Measurements from ENCODE around the gene UBR1.

DNA sequence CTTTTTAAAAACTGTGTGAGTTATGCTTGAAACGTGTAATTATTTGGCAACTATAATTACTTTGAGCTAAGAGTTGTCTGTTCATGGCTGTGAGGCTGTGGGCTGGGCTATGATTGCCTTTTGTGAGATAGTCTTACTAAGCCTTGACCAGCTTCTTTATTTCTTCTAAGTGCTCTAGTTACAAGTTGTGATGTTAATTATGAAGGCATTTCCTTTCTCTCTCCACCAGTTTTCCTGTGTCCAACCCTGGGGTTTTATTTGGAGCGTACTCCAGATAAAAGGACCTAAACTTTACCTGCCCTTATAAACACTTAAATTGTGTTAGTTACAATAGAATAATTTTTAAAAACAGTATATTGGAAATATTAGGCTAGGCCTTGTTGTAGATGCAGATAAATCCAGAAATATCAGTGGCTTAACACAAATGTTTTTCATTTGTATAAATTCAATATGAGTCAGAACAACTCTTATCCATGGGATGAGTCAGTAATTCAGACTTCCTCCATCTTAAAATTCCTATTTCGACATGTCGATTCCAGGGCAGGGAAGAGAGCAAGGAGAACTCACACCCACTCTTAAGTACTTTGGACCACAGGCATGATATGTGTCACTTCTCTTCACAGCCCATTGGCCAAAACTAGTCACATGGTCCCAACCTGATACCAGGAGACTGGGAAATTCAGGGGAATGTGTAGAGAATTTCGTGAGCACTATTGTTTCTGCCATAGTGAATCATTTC lies 44.5 kb upstream of the UBR1 start:
- TF ChIP-seq, protein P1, sequence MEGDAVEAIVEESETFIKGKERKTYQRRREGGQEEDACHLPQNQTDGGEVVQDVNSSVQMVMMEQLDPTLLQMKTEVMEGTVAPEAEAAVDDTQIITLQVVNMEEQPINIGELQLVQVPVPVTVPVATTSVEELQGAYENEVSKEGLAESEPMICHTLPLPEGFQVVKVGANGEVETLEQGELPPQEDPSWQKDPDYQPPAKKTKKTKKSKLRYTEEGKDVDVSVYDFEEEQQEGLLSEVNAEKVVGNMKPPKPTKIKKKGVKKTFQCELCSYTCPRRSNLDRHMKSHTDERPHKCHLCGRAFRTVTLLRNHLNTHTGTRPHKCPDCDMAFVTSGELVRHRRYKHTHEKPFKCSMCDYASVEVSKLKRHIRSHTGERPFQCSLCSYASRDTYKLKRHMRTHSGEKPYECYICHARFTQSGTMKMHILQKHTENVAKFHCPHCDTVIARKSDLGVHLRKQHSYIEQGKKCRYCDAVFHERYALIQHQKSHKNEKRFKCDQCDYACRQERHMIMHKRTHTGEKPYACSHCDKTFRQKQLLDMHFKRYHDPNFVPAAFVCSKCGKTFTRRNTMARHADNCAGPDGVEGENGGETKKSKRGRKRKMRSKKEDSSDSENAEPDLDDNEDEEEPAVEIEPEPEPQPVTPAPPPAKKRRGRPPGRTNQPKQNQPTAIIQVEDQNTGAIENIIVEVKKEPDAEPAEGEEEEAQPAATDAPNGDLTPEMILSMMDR (IDR thresholded peaks at IDR 0.05): no peak
- no peak for TF ChIP-seq POLR2A (IDR thresholded peaks at IDR 0.05)
